Activated gamma-delta T cell (primary cell): ENCODE measurements around the gene ASIC4.

Experiments
- DNase-seq: peaks from one replicate; lab custom pipeline; 2025; lab: John Stamatoyannopoulos, UW

The ASIC4 gene

DNA sequence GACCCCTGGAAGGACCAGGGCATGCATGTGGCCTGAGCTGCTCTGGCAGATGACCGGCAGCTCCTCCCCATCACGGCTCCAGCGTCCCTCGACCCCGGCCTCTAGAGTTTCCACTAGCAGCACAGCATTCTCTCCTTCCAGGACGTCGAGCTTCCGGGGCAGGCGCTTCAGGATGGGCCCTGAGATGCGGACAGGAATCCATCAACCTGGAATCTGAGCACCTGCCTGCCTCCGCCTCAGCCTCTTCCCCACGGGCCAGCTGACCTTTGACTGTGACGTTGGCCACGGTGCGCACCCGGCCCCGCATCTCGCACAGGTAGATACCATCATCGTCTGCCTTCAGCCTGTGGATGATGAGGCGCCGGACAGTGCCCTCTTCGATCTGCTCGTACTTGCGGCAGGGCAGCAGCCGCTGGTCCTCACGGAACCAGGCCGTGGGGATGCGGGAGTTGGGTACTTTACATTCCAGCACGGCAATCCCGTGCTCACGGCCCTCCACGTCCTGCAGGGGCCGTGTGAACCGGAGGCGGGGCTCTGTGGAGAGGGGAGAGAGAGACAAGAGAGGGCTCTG, 53.6 kb downstream of the ASIC4 start:
- no peak for DNase-seq

DNA sequence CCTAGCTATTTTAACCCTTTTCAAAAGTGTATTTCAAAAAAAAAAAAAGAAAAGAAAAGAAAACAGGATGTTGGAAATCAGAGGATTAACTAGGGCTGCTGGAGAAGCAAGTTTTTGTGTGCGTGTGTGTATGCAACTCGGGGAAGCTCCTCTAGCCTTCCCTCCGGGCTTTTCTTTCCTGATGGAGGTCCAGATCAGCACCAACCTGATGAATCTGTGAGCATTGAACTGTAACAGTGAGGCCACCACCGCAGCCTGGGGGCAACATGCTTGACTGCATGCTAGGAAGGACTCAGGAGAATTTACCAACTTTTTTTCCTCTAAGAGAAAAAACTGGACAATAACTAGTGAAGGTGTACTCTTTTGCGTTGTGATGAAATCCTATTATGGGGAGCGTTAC, 54.8 kb downstream of the ASIC4 start:
- DNase-seq = no peak

DNA sequence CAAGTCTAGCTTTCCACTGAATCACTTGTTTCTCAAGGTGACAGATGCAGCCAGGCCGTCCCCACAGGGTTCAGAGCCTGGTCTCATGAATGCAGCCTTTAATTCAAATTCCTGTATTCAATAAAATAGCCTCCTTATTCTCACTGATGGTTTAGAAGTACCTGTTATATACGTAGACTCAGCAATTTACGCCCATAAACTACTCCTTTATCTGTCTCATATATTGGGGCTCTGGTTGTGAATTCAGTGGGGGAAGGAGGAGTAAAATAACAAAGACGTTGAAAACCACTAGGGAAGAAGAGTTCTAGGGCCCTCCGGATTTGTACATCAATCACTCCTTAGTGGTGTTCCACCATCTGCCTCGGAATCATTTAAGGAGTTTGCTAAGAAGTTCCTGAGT, 55.4 kb downstream of the ASIC4 start:
- no peak for DNase-seq

- no peak for DNase-seq
Measured at GRCh38 chr2:219570194-219570923, 56.1 kb downstream of the ASIC4 start.

- DNase-seq = no peak
Measured at GRCh38 chr2:219570924-219571310, 56.6 kb downstream of the ASIC4 start.

- DNase-seq = no peak
Measured at GRCh38 chr2:219571311-219572236, 57.3 kb downstream of the ASIC4 start, which contains the start of gene OBSL1. TSS of gene OBSL1 (minus strand) at chr2:219571539. CDS start at chr2:219571232, 307 bp downstream.

DNA sequence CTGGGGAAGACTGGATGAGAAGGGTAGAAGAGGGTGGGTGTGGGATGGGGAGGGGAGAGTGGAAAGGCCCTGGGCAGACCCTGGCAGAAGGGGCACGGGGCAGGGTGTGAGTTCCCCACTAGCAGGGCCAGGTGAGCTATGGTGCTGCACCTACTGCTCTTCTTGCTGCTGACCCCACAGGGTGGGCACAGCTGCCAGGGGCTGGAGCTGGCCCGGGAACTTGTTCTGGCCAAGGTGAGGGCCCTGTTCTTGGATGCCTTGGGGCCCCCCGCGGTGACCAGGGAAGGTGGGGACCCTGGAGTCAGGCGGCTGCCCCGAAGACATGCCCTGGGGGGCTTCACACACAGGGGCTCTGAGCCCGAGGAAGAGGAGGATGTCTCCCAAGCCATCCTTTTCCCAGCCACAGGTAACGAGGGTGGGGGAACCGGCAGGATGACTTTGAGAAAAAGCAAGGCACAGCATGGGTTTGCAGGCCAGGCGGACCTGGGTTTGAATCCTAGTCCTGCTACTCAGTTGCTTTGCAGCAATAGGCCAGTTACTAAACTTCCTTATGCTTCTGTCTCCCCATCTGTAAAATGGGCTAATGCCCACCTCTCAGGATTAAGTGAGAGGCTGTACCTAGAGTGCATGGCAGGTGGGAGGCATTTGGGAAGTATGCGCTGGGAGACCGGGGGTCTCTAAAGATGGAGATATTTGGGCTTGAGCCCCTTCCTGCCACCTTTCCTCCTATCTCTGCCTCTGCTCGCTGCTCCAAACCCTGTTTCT, 58.1 kb downstream of the ASIC4 start, which contains the start of gene INHA:
INHA (plus strand) TSS at position 74 of the 765 bp plus-strand sequence; CDS start at position 139, 65 bp downstream.
- no peak for DNase-seq

DNA sequence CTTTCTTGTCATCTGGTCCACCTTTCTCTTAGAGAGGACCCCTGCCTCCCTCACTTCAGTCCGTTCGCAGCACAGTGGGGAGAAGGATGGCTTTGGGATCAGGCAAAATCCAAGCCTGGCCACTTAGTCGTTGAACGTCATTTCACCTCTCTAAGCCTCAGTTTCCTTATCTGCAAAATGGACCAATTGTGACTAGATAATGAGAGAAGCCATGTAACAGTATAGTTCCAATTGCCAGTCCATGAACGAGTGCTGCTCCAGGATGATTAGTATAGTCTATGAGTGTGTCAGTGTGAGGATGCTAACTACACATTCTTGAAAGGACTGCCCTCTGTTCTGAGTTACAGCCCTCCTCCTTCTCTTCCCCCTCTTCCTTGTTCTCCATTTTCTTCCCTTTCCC, 58.9 kb downstream of the ASIC4 start:
- no peak for DNase-seq

DNA sequence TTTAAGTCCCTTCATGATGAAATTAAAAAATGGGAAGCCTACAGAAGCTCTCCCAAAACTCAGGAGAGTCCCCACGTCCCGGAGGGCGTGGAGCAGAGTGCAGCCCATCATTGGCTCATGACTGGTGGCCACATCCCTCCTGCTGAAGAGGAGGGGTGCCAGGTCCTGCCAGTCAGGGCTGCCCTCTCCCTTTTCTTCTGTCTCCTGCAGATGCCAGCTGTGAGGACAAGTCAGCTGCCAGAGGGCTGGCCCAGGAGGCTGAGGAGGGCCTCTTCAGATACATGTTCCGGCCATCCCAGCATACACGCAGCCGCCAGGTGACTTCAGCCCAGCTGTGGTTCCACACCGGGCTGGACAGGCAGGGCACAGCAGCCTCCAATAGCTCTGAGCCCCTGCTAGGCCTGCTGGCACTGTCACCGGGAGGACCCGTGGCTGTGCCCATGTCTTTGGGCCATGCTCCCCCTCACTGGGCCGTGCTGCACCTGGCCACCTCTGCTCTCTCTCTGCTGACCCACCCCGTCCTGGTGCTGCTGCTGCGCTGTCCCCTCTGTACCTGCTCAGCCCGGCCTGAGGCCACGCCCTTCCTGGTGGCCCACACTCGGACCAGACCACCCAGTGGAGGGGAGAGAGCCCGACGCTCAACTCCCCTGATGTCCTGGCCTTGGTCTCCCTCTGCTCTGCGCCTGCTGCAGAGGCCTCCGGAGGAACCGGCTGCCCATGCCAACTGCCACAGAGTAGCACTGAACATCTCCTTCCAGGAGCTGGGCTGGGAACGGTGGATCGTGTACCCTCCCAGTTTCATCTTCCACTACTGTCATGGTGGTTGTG, 60.4 kb downstream of the ASIC4 start:
- no peak for DNase-seq

DNA sequence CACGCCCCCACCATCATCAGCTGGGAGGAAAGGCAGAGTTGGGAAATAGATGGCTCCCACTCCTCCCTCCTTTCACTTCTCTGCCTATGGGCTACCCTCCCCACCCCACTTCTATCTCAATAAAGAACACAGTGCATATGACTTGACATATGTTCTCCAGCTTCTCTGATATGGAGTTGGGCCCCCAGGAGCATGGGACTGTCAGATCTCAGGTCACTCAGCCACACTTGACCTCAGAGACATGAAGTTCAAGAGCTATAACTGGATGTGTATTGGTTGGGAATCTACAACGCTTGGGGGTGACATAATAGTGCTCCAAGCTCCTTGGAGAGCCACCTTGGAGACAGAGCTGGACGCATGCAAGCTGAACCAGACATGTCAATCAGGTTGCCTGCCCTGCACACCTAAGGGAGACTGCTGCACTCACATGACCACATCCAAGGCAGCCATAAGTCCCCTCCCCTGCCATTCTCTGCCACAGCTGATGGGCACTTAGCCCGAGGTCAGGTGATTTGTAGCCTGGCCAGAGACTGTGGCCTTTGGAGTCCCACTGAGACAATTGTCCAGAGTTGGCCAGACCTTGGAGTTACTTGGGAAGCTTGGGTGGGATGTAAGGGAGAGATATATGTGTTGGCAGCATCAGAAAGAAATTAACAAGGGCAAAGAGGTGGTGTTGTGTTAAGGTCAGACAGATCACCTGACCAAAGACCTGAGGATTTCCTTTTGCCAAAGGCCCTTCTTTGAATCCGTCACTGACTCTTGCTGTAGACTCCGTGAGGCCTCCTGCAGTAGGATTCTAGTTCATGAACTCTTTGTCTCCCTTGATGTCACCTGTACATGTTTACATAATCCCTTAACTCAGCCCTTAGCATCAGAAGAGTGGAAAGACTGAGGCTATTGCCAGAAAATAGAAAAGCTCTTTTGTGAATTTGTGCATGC, 61.6 kb downstream of the ASIC4 start:
- DNase-seq = no peak

GRCh38 chr2:219576505-219577388, 62.5 kb downstream of the ASIC4 start:
- DNase-seq = no peak

- DNase-seq = no peak
Measured at GRCh38 chr2:219578811-219579613, 64.7 kb downstream of the ASIC4 start.

- DNase-seq = no peak
Measured at GRCh38 chr2:219581346-219581745, 67.1 kb downstream of the ASIC4 start.
